NCI-H510A (cell line): Measurements from ENCODE around the gene MLLT6.

Source experiments
- DNase-seq: peaks from one replicate; lab custom pipeline; 2025; lab: John Stamatoyannopoulos, UW

Gene MLLT6

DNA sequence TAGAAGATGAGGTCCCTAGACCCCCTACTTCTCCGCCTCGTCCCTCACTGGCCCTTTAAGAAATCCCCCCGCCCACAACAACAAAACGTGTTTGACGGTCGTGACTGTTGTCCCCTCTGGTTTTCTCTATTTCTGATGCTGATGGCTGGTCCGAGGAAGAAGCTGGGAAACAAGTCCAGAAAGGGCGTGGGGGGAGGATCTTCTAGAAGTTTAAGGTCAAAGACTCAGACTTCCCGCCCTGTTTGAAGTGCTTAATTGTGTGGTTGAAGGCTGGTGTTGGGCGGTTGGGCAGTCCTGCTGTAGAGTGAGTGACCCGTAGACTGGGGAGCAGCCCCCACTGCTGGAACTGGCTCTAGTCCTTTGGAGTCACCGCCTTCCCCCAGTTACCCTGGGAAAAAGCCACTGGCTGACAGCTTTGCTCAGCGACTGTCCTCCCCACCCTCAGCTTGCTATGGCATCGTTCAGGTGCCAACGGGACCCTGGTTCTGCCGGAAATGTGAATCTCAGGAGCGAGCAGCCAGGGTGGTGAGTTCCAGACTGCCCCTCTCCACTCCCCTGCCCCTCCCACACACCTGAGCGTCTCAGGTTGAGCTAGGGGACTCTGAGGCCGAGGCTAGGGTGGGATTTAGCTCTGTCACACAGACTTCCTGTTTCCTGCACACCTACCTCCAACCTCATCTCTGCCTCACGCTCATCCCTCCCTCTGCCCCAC is 1.6 kb downstream of the MLLT6 start:
- DNase-seq = peak; percentile 26

DNA sequence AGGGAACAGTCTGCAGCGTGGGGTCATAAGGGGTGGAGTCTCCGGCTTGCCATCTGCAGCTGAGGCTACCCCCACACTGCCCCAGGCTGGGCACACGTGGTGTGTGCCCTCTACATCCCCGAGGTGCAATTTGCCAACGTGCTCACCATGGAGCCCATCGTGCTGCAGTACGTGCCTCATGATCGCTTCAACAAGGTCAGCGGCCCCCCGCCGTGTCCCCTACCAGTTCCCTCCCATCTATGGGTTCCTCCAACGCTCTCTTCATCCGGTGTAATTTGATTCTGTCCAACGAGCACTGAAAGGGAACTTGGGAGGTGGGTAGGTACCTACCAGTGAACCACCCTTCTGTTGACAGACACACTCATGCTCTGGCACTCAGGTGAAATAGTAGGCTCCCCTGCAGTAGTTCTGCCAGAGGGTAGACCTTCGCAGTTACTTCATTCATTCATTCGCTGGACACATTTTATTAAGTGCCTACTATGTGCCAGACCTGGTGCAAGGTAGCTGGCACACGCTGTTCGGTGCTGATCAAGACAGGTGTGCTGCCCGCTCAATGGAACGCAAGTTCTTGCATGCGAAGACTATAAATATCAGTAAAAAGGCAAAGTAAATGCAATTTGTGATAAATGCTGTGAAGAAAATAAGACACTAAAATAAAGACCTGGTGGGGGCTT is 2.7 kb downstream of the MLLT6 start:
- peak; percentile 87 for DNase-seq

DNA sequence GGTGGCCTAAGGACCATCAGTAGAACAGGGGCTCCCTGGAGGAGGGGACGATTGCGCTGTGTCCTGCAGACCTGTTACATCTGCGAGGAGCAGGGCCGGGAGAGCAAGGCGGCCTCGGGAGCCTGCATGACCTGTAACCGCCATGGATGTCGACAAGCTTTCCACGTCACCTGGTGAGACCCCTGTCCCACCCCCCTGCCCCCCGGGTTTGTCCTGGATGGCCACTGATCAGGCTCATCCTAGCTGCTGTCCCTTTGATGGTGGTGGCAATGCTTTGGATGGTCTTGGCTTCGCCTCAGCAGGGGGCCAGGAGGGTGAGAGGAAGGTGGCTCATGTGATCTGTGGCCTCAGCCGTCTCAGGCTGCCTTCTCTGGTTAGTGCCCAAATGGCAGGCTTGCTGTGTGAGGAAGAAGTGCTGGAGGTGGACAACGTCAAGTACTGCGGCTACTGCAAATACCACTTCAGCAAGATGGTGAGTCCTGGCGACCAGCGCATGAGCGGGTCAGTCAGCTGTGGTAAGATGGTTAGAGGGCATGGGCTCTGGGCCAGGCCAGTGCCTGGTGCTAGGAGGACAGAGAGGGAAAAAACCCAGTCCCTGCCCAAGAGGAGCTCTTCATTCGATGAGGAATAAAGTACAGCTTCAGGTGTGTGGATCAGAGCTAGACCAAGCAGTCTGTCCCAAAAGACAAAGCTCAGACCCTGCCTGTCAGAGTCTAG is 4.2 kb downstream of the MLLT6 start:
- DNase-seq = no peak

DNA sequence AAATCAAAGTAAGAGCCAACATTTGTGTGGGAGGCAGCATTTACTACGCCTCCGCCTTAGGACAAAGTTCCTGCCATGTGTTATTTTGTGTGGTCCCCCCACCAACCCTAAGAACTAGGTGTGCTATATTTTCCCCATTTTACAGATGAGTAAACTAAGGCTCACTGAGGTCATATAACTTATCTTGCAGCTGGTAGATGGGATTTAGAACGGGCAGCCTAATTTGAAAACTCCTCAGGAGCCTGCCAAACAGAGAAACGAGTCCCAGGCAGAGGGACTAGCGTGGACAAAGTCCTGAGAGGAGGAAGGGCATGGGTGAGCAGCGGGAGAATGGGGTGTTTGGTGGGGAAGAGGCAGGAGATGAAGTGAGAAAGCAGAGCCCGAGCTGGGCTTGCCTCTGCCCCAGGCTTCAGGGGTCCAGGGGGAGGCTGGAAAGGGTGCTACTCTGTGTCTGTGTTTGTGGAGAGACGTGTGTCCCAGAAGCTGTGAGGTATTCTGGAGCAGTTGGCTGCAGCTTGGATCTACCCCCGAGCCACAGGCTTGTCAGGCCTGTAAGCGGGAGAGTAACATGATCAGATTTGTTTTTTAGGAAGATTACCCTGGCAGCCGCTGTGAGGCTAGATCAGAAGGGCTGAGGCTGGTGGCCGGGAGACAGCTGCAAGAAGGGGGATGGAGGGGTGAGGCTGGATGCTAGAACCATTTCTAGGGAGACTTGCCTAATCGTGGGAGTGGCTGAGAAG is 5.0 kb downstream of the MLLT6 start:
- DNase-seq = no peak

DNA sequence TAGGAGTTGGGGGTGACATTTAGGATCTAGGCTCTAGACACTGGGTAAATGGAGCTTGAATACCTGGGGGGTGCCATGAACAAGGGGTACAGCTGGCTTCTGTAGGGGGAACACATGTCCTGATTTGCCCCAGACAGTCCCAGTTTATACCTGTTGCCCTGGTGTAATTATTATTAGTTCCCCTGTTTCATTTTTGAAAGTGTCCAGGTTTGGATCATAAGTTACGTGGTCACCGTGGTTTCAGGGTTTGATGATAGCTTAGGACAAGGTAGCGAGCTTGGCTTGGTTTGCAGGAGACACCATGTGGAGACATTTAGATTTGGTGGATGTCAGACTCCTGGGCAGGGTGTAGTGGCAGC is 5.5 kb downstream of the MLLT6 start:
- no peak for DNase-seq

DNA sequence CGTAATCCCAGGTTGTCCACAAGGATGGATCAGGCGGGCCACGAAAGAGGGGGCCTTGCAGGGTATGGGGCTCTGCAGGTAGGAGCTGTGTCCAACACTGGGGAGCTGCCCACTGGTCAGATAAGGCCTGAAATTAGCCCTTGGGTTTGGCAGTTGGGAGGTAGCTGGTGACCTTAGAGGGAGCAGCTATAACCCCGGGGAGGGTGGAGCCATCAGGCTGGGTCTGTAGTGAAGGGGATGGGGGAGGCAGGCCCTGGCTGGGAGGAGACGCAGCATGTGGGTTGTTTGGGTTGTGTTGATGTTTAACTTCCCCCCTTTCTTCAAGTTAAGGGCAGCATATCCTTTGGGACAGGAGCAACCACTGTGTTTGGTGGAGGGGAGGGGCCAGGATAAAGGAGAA is 5.9 kb downstream of the MLLT6 start:
- DNase-seq = no peak

DNA sequence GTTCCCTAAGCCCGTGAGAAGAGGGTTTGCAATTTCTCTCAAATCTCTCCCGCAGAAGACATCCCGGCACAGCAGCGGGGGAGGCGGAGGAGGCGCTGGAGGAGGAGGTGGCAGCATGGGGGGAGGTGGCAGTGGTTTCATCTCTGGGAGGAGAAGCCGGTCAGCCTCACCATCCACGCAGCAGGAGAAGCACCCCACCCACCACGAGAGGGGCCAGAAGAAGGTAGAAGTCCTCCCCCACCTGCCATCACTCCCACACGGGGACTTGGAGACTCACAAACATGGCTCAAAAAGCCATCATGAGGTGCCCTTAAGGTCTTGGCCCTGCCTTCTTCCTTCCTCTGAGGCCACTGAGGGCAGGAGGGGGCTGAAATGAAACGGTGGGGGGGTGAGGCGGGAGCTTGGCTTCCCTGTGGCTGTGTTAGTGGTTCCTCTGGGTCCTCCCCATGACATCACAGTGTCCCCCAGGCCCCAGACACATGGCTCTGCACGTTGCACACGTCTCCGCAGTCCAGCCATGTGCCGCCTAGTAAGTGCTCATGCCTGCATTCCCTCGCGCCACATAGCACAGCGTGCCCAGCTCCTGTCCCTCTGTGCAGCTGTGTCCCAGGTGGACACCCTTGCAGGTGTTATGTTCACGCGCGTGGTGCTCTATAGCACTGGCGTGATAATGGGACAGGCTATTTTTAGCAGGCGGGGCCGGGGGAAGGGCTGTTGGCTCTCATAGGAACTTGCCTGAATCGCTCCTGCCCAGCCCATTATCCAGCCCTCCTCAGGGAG is 6.9 kb downstream of the MLLT6 start:
- DNase-seq = no peak

DNA sequence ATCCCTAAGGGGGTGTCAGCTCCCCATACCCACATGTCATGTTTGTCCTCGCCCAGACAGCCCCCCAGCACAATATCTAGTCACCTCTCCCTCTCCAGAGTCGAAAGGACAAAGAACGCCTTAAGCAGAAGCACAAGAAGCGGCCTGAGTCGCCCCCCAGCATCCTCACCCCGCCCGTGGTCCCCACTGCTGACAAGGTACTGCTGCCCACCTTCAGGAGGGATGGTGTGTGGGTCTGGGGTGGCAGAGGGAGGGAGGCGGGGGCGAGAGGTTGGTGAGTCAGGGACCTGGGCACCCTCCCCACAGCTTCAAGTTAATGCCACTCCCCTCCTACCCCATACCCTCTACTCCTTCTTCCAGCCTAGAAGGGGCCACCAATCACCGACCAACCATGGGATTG is 7.5 kb downstream of the MLLT6 start:
- DNase-seq = no peak

DNA sequence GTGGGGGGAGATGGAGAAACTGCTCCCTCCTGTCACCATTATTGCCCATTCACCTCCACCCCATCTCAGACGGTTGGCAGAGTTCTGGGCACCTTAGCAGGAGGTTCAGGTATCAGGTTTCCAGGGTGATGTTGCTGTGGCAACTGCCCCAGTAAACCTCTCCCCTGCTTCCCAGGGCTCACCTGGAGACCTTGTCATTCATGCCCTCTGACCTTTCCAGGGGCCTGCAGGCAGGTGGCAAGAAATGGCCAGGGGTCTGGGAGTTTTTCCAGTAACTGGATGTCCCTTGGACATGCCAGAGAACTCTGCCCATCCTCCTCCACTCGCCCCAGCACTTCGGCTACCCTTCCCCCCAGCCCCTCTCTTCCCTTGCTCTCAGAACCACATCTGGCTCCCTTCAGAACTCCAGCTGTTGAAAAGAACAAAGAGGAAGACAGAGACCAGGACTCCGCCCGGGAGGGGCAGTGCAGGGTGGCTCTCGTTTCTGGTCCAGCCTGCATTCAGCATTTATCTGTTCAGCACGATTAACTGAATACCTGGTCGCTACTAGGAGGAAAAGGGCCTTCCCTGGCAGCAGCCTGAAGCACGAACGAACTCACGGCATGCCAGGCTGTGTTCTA is 8.5 kb downstream of the MLLT6 start:
- DNase-seq = no peak

DNA sequence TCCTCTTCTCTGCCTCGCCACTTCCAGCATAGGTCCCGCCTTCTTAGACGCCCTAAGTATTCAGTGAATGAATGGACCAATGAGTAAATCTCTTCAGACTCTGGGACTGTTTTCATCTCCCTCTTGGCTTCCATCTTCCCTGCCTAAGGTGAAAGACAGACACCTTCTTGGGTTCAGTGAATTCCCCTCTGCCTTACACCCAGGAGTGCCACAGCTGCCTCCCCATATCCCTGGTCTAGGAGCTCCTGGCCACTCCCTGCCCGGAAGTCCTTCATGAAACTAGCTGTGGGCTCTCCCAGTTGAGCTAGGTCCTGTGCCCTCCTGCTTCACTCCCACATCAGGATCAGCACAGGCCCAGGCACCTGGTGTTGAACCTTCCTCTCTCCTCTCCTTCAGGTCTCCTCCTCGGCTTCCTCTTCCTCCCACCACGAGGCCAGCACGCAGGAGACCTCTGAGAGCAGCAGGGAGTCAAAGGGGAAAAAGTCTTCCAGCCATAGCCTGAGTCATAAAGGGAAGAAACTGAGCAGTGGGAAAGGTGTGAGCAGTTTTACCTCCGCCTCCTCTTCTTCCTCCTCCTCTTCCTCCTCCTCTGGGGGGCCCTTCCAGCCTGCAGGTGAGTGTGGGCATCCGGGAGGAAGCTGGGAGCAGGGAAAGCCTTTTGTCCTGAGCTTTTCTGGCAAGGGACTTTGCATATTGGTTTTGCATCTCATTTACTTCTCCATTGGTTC is 10.3 kb downstream of the MLLT6 start:
- DNase-seq = no peak

DNA sequence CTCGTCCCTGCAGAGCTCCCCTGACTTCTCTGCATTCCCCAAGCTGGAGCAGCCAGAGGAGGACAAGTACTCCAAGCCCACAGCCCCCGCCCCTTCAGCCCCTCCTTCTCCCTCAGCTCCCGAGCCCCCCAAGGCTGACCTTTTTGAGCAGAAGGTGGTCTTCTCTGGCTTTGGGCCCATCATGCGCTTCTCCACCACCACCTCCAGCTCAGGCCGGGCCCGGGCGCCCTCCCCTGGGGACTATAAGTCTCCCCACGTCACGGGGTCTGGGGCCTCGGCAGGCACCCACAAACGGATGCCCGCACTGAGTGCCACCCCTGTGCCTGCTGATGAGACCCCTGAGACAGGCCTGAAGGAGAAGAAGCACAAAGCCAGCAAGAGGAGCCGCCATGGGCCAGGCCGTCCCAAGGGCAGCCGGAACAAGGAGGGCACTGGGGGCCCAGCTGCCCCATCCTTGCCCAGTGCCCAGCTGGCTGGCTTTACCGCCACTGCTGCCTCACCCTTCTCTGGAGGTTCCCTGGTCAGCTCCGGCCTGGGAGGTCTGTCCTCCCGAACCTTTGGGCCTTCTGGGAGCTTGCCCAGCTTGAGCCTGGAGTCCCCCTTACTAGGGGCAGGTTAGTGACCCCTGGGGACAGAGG is 11.4 kb downstream of the MLLT6 start:
- DNase-seq = no peak

DNA sequence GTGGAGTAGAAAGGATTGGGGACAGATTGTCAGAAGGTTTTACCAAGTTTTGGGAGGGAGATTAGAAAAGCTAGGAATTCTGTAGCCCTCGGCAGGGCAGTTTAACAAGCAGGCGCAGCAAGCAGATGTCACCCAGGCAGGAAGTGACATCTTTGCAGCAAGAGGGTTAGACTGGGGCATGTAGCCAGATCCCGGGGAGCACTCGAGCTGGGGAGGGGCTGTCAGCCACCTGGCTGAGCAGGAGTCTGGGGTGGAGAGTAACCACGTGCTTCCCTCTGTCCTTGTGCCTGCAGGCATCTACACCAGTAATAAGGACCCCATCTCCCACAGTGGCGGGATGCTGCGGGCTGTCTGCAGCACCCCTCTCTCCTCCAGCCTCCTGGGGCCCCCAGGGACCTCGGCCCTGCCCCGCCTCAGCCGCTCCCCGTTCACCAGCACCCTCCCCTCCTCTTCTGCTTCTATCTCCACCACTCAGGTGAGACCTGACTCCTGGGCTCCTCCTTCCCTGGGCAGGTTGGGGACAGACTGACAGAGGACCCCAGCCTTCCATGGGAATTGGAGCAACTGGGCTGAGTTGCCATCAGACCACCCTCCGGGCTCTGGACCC is 12.2 kb downstream of the MLLT6 start:
- no peak for DNase-seq

DNA sequence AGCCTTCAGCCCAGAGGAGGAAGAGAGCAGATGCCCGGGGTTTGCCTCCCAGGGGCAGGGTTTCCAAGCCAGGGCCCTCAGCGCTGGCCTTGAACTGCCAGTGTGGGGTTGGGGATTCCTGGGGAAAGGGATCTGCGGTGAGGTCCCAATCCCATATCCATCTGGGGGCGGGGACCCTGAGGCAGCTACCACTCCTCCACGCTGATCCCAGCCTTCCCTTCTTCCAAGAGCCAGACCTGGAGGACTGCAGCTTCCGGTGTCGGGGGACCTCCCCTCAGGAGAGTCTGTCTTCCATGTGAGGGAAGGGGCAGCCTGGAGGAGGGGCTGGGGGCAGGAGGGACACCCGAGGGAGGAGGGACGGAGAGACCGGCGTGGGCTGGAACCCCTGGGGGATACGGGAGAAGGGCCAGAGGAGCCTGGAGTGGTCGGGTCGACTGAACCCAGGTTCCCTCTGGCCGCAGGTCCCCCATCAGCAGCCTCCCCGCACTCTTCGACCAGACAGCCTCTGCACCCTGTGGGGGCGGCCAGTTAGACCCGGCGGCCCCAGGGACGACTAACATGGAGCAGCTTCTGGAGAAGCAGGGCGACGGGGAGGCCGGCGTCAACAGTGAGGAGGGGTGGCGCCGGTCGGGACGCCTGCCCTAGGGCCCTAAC is 14.3 kb downstream of the MLLT6 start:
- DNase-seq = no peak

DNA sequence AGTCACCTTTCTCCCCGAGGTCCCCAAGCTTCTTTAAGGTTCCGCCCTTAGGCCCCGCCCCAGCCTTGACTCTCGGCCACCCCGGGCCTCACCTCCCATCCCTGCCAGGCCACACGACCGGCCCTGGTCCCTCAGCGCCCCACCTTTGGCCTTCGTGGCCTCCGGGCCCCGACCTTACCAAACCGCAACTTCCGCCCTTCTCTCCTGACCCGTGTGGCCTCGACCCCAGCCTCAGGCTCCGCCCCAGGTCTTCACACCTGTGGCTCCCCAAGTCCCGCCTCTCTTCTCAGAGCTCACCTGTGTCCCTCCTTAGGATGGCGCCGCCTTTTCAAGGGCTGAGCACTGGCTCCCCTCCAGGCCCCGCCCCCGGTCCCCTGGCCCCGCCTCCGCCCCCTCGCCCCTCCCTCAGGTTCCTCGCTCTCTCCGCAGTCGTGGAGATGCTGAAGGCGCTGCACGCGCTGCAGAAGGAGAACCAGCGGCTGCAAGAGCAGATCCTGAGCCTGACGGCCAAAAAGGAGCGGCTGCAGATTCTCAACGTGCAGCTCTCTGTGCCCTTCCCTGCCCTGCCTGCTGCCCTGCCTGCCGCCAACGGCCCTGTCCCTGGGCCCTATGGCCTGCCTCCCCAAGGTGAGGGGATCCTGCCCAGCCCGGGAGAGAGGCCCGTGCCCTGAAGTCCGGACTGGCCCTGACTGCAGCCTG is 15.0 kb downstream of the MLLT6 start:
- DNase-seq = no peak

DNA sequence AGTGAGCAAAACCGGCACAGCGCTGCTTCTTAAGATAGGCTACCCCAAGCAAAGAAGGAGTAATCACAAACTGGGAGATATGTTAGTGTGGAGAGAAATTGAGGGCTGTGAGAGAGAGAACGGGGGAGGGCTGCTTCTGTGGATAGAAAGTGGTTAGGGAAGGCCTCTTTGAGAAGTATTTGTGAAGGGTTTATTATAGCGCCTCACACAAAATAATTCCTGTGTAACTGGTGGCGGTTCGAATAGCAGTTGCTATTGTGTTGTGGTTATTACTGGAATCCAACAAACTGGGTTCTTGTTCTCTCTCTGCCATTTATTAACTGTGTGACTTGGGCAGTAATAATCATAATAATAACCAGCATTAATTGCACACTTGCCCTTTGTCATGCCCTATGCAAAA is 15.9 kb downstream of the MLLT6 start:
- no peak for DNase-seq

DNA sequence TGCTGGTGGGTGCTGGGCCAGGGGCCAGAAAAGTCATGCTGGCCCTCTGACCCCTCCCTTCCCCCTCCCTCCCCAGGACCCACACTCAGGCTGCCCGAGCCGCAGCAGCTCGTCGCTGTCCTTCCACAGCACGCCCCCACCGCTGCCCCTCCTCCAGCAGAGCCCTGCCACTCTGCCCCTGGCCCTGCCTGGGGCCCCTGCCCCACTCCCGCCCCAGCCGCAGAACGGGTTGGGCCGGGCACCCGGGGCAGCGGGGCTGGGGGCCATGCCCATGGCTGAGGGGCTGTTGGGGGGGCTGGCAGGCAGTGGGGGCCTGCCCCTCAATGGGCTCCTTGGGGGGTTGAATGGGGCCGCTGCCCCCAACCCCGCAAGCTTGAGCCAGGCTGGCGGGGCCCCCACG is 16.7 kb downstream of the MLLT6 start:
- DNase-seq = no peak

DNA sequence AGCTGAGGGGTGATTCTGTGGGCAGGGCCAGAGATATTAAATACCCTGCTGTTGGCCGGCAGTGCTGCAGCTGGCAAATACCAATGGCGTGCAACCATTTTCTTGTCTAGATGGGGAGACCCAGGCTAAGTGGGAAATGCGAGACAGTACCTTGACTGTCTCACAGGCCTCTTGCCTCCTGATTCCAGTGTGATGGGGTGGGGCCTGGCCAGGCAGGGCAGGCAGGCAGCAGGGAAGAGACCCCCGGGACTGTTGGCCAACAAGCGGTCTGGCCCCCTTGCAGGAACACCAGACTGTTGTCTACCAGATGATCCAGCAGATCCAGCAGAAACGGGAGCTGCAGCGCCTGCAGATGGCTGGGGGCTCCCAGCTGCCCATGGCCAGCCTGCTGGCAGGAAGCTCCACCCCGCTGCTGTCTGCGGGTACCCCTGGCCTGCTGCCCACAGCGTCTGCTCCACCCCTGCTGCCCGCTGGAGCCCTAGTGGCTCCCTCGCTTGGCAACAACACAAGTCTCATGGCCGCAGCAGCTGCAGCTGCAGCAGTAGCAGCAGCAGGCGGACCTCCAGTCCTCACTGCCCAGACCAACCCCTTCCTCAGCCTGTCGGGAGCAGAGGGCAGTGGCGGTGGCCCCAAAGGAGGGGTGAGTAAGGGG is 19.4 kb downstream of the MLLT6 start:
- DNase-seq = peak; percentile 63

DNA sequence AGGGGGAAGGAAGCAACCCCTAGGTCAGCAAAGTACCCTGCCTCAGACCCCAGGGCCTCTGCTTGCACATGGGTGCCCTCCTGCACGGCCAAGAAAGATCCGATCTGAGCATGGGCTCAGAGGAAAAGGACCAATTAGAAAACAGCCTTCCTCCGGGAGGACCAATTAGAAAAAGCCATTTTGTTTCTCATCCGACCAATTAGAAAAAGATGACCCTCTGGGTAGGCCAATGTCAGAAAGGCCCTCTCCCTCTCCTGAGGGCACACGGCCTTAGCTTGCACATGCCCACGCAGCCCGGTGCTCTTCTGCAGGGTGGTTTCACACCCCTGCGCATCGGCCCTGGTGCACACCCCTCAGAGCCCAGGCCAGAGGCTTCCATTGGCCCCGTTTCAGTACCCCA is 20.0 kb downstream of the MLLT6 start:
- no peak for DNase-seq
